GM19455 (cell line): ENCODE measurements around the gene CDS2.

Source experiments
- ATAC-seq: cut with Tn5 transposase; IDR thresholded peaks from one replicate; pipeline ENCODE4 v1.9.1; 2021; ENCODE audit not compliant: unreplicated experiment

The CDS2 gene

GRCh38 chr20:5119143-5119434, 7.7 kb upstream of the CDS2 start:
- ATAC-seq, result no peak

- ATAC-seq, result peak; percentile 94
Measured at GRCh38 chr20:5119435-5120184, 7.2 kb upstream of the CDS2 start, which contains the start of gene PCNA. Gene PCNA (minus strand): TSS chr20:5119958. CDS start chr20:5119798, 160 bp downstream.

GRCh38 chr20:5120185-5120476, 6.7 kb upstream of the CDS2 start:
- ATAC-seq, result no peak

GRCh38 chr20:5122873-5123260, 3.9 kb upstream of the CDS2 start:
- ATAC-seq, result no peak

DNA sequence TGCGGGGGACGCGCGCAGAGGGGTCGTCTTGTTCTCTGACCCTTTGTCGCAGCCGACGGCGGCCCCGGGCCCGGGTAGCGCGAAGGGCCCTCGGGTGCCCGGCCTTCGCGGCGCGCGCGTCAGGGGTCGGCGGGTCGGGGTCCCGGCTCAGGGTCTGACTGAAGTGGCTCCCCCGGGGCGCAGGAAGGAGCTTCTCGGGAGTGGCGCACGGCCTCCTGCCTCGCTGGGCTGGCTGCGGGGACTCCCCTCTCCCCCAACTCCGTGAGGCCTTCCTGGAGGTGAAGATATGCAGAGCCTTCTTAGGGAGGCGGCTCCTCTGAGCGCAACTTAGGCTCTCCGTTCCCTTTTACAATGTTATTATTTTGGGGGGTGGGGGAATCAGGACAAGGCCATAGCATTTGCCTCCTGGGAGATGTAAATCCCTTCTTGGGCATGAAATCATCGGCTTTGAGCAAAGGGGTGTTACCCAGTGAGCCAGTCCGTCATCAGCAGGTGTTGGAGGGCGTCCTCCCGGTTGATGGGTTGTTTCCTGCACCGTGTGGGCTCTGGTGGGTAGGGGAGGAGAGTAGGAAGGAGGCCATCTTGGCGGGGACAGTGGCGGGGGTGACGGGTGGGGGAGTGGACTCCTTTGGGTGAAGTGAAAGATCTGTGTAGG, 523 bp downstream of the CDS2 start:
- peak; percentile 30 for ATAC-seq

DNA sequence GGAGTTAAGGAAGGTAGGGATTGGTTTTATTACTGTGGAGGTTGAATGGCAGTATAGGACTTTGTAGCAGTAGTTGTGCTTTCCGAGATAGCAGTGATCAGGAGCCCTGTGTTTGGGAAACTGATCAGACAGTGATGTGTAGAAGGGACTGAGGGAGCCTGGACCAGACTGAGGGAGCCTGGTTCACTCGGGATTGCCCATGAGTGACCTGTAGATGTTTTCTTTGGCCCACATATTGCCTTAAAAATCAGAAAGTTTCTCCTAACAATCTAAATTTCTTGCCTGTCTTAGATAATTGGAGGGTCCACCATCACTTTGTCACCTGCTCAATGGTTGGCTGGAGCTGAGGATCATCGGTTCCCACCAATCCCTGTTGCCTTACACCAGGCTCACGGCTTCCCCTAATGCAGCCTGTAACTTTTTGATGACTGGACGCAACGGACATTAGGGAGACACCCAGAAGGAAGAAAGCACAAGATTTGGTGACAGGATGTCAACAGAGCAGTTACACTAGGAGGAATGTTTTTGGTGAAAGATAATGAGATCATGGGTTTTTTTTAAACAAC, 1.1 kb downstream of the CDS2 start:
- no peak for ATAC-seq

DNA sequence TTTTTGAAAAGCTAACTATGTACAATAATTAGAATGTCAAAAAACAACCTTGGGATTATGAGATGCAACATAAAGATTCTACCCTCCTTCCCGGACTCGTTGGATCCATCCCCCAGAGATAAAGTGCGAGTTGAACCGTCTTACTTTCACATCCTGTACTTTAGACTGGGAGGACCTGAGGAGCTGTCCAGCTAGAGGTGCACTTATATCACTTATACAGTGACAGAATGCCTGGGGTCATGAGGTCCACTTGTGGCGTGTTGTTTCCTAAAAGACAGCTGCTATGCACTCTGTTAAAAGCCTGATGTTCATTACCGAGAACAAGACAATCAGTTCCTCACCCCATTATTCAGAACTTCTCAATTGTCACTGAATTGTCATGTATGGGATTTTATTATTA, 2.1 kb downstream of the CDS2 start:
- ATAC-seq, result no peak

DNA sequence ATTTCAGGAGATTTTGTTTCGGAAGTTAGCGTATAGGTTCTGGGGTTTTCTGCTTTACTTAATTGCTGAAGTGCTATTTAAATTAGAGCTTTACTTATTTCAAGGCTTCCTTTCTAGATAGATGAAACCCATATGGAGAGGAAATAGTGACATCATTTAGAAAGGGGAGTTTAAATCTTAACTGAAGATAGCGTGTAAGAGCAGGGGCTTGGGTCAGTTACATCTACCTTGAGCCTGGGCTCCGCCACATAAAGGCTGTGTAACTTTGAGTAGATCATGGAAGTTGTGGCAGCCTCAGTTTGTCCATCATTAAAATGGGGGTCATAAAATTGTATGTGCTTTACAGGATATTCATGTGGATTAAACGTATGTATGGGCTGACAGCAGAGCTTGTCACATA, 4.7 kb downstream of the CDS2 start:
- ATAC-seq, result no peak

DNA sequence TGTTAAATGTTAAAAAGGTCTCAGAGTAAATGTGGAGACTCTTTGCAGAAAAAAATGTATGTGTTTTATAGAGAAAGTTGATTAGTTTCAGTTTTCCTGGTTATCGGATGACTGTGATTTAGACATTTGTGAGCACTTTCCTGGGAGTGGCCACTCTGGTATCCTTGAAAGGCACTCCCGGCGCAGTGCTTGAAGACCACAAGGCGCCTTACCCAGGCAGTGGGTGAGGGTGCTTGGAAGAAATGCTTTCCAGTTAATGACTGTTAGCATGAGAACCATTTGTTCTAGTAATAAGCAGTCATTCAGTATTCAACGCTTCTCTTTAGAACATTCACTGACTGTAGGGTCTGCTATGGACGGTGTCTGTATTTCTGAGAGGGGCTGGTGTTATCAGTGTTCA, 7.2 kb downstream of the CDS2 start:
- ATAC-seq, result no peak

GRCh38 chr20:5135363-5136012, 8.7 kb downstream of the CDS2 start:
- no peak for ATAC-seq

DNA sequence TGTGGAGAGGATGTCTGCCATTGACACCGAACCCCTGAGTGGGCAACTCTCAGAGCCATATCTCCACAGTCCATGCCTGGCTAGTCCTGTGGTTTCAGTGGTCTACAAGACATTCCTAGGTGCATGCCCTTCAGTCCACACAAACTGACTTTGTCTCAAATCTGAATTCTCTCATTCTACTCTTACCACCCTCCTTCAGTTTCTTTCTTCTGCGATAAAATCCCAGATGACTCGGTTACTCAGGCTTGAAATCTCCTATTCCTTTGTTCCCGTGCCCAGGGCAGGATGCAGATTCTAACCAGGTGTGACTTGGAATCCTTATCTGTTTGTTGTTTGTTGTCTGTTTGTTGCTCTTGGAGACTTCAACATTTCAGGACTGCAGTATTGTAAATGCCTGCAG, 9.3 kb downstream of the CDS2 start:
- no peak for ATAC-seq

- ATAC-seq, result no peak
Measured at GRCh38 chr20:5140195-5140594, 13.4 kb downstream of the CDS2 start.

GRCh38 chr20:5141615-5142014, 14.8 kb downstream of the CDS2 start:
- ATAC-seq, result no peak

- no peak for ATAC-seq
Measured at GRCh38 chr20:5143851-5144250, 17.0 kb downstream of the CDS2 start.

DNA sequence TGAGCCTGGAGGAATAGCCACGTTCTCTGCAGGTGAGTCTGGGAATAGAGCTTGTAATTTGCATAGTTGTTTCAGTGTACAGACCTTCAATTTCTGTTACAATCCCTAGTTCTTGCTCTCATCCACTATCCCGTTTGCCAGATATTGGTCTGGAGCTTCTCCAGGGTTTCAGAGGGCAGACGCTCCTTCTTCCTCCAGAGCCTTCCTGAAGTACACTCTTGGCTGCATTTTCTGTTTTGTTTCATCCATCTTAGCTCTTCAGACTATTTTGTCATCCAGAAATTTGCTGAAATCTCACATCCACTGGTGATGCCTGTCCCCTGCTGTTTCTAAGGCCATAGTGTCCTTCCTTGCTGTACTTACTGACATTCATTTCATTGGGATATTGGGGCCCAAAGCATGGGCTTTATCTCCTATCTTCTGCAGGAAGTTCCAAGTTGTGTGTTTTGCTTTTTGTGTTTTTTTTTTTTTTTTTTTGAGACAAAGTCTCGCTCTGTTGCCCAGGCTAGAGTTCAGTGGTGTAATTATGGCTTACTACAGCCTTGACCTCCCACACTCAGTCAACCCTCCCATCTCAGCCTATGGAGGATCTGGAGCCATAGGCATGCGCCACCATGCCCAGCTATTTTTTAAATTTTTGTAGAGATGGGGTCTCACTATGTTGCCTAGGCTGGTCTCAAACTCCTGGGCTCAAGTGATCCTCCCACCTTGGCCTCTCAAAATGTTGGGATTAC, 18.7 kb downstream of the CDS2 start:
- no peak for ATAC-seq

- ATAC-seq, result no peak
Measured at GRCh38 chr20:5146099-5146668, 19.4 kb downstream of the CDS2 start.

GRCh38 chr20:5146871-5147592, 20.2 kb downstream of the CDS2 start:
- no peak for ATAC-seq

- no peak for ATAC-seq
Measured at GRCh38 chr20:5148581-5148980, 21.8 kb downstream of the CDS2 start.

- no peak for ATAC-seq
Measured at GRCh38 chr20:5149892-5150225, 23.1 kb downstream of the CDS2 start.

- no peak for ATAC-seq
Measured at GRCh38 chr20:5150226-5151076, 23.6 kb downstream of the CDS2 start.
